22Rv1 (cell line): ENCODE results near the gene WHAMM.

ENCODE experiments used
- CTCF ChIP-seq: fragments of 450-650 bp; IDR thresholded peaks from 2 replicates; pipeline ENCODE4 v1.5.1; 2017; ENCODE audit warnings: mild to moderate bottlenecking
- ZFX ChIP-seq: fragments of 450-650 bp; IDR thresholded peaks from 2 replicates; pipeline ENCODE4 v1.6.1; 2017; ENCODE audit warnings: antibody characterized with exemption, borderline replicate concordance

- TF ChIP-seq CTCF (no peak), ZFX (no peak)
These were observed 34.9 kb upstream of the WHAMM start for GRCh38 chr15:82774496-82774895.
